ENCODE measurements around the gene GOLGB1.

GRCh38 chr3:121740896-121741295 is 8.6 kb downstream of the GOLGB1 start:
- TF ChIP-seq TAF1 (IDR thresholded peaks at IDR 0.05; ENCODE audit: low read depth, low read length) (no peak), POLR2AphosphoS5 (IDR thresholded peaks at IDR 0.05; ENCODE audit: low read depth, low read length) (no peak)
